Subcutaneous adipose tissue (tissue), 4 donors: ENCODE measurements around the gene PITPNM3. TPM values are rescaled to one million over a fixed set of nuclear protein-coding genes. Genes with fewer than 3 reads are reported as not detected.

Experiments used
- CTCF ChIP-seq: fragments of 450-650 bp; IDR thresholded peaks from one replicate; pipeline ENCODE4 v1.5.1; 2016; ENCODE audit warnings: low read depth, mild to moderate bottlenecking, control low read depth, antibody characterized with exemption, moderate library complexity
- total RNA-seq, 4 donors: library from RNA; depleted of rRNA; stranded (reverse); fragments of >200 nt; gene quantifications; one replicate each; pipeline ENCODE4 v1.1.0, GENCODE V29; 2016

PITPNM3 gene
- total RNA-seq, 4 donors from 2014 or later, result 0.34 to 1.9 (median 1.2) TPM

- no peak for TF ChIP-seq CTCF
These were observed 107.0 kb downstream of the PITPNM3 start for GRCh38 chr17:6449307-6449706.

- TF ChIP-seq CTCF, result no peak
These were observed 107.9 kb downstream of the PITPNM3 start for GRCh38 chr17:6448473-6448872.

DNA sequence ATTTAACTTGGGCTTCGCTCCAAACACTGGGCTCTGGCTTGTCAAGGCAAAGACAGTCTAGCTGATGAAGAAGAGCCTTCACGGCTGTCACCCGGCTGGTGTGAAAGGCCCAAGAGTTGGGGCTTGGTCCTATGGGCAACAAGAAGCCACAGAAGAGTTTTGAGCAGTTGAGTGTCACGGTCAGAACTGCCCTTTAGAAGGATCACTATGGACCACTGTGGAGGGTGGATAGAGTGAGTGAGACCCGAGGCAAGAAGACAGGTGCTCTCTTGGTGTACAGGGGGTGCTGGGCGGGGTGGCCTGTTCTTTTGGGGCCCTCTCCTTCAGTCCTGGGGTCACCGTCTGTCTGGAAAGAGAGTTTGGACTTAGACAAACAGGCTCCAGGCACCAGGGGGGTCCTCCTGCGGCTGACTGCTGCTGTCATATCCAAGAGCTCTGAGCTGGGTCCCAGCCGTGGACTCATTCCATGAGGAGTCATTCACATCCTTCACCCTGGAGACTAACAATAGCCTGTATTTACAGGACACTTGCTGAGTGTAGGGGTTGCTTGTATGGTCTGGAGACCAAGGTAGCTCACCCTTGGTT, 109.7 kb downstream of the PITPNM3 start:
- TF ChIP-seq CTCF, result no peak

- no peak for TF ChIP-seq CTCF
These were observed 111.6 kb downstream of the PITPNM3 start for GRCh38 chr17:6444571-6445335.

- TF ChIP-seq CTCF, result no peak
These were observed 112.4 kb downstream of the PITPNM3 start, which contains the start of gene PIMREG for GRCh38 chr17:6443692-6444570. Gene PIMREG (plus strand): TSS chr17:6444455. CDS start chr17:6445111, 656 bp downstream.

DNA sequence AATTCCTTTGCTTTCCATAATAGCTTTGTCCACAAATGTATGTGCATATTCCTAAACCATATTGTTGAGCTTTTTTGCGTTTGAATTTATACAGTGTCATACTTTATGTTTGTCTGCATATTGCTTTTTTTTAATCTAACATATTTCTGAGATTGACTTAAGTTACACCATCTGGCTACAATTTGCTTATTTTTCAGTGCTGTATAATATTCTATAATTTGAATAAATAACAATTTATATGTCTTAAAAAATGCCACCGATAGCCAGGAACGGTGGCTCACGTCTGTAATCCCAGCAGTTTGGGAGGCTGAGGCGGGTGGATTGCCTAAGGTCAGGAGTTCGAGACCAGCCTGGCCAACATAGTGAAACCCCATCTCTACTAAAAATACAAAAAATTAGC, 113.6 kb downstream of the PITPNM3 start:
- TF ChIP-seq CTCF, result no peak

GRCh38 chr17:6439951-6440350, 116.4 kb downstream of the PITPNM3 start:
- no peak for TF ChIP-seq CTCF
